22Rv1 (cell line): ENCODE data around the gene SANBR.

Experiments
- CTCF ChIP-seq: fragments of 450-650 bp; IDR thresholded peaks from 2 replicates; pipeline ENCODE4 v1.5.1; 2017; ENCODE audit warnings: mild to moderate bottlenecking
- ZFX ChIP-seq: fragments of 450-650 bp; IDR thresholded peaks from 2 replicates; pipeline ENCODE4 v1.6.1; 2017; ENCODE audit warnings: antibody characterized with exemption, borderline replicate concordance

- TF ChIP-seq CTCF (no peak), ZFX (no peak)
Measured at GRCh38 chr2:61029533-61029932, 36.1 kb upstream of the SANBR start.
